Measurements from ENCODE around the gene HOXB8.

The HOXB8 gene

DNA sequence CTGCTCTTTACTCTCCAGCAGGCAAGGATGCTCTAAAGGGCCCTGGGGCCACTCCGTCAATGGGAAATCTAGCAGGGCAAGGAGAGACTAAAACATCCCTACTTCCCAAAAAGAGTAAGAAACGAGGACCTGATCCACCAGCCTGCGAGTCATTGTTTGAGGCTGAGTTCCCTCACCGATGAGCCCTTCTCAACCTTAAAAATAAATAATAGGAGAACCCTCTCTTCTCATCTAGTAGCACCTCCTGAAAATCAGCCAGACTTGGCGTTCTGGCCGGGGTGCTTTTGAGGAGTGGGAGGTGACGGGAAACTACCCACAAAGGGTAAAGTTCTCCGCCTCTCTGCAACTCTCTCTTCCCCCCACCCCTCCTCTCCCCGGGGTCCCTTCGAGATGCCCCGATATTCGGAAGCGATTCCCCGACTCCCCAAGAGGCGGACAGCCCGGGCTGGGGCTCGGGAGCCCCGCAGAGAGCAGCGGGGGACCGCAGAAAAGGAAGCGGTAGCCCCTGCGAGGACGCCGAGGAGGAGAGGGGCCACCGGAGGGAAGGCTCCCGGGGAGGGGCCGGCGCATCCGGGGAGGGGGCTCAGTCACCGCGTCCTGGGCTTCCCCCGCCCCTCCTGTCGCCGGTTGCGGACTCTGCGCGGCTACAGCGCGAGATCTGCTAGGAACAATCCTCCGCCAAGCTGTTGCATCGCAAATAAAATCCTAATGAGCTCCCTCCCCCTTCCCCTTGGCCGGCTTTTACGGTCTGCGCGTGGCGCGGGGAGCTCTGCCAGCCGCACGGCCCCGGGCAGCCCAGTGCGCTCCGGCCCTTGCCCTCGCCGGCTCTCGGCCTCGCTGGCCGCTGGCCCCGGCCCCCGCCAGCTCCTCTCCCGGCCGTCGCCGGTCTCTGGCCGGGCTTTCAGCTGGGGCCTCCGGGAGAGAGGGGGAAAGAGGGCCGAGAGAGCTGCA is 9.7 kb upstream of the HOXB8 start:
- no peak for DNase-seq (ENCODE audit: low spot score)

DNA sequence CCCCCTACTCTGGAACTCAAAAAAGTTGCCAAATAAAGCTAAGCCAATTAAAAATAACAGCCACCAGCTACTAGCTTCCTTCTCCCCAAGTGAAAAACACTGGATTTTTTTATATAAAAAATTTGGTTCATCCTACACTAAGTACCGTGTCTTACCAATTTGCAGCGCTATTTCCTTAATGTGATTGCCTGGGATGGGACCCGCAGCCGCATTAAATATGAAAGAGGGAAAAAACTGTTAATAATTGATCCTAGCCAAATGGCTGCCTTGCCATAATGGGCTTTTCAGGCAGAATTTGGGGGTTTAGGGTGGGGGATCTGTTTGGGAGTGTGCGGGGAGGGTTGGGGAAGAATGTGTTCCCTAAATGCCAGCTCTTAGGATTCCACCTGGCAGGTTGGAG is 9.0 kb upstream of the HOXB8 start:
- DNase-seq (ENCODE audit: low spot score) = no peak

DNA sequence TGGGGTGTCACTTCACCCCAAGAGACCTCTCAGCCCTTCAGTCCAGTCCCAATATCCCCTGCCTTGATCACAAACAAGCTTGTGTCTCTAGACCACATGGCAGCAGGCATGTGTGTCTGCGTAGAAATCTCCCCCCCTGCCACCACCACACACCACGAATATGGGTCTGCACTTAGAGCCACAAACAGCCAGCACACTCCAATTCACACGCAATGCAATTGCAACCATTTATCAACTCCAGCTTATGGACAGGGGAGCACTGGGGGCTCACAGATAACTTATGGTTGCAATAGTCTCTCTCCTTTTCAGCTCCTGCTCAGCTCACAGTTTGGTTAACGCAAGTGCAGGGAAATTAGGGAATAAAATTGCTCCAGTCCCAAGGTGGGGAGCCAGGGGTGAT is 8.5 kb upstream of the HOXB8 start:
- no peak for DNase-seq (ENCODE audit: low spot score)

DNA sequence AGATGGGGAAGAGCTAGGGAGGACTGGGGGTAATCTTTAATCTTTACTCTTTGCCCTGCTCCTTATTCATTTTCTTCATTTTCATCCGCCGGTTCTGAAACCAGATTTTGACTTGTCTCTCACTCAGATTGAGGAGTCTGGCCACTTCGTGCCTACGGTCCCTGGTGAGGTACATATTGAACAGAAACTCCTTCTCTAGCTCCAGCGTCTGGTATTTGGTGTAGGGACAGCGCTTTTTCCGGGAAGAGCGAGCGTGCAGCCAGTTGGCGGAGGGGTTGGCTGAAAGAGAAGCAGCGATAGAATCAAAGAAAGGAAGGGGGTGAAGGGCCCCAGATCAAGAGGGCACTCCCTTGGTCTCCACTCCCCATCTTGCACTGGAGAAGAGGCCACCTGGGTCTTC is 7.8 kb upstream of the HOXB8 start:
- DNase-seq (ENCODE audit: low spot score) = no peak

DNA sequence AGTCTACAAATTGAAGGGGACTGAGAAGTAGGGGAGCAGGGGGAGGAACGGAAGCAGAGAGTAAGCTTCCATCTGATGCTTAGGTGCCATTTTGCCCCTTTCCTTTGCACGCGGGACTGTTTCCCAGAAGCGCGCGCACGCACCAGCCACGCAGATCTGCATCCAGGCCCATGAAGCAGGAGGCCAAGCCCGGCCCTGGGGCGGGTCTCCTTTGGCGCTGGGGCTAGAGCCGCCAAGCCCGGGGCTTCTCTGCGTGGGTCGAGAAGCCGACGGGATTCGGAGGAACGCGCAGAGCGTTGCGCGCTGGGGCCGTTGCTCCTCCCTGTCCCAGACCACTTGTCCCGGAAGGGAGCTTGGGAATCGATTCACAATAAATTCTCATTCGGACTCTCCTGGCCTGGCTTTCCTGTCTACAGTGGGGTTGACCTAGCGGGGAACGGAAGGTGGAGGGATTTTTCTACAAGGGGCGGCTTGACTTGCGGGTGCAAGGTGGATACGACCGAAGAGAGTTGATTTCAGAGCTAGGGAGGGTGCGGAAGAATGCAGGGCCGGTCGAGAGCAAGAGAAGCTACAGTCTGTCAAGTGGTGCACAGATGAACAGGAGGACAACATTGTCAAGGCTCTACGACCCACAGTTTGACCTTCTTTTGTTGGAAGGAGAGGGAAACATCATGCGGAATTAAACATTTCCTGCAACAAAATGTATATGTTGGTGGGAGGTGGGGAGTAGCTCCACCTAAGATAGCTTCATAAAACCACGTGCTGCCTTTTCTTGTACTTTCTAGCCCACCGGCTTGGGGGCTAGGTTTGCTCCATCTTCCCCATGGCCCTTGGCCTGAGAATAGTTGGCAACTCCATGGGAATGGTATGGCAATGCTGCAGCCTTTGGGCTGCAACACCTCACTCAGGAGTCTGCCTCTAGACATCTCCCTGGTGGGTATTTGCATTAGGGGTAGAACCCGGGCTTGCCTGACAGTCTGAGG is 6.6 kb upstream of the HOXB8 start:
- no peak for DNase-seq (ENCODE audit: low spot score)

DNA sequence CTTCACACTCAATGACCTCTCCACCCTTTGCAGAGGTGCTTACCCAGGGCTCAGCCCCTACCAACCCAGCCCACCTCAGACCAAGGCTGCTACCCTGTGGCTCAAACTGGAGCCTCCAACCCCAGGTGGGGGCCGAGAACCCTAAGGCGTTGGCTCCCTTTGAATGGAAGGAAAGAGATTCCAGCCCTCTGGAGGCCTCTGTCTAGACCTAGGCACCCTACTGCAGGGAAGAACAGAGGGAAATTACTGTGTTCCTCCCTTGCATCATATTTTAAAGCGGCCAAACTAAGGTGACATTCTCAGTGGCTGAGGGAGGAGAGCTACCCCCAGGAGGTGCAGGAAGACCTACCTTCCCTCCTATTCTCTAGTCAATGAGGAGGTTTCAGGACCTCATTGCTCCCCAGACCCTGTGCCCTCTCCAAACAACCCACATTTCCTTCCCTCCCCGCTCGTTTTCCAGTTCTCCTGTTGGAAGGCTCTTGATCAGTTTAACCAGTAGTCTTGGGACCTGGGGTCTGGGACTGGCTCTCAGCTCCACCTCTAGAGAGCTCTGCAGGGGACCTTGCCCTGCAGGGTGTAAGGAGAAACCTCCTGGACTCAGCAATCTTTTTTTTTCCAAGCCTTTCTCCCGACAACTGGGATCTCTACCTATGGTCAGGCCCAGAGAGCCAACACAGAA is 5.5 kb upstream of the HOXB8 start:
- DNase-seq (ENCODE audit: low spot score) = no peak

DNA sequence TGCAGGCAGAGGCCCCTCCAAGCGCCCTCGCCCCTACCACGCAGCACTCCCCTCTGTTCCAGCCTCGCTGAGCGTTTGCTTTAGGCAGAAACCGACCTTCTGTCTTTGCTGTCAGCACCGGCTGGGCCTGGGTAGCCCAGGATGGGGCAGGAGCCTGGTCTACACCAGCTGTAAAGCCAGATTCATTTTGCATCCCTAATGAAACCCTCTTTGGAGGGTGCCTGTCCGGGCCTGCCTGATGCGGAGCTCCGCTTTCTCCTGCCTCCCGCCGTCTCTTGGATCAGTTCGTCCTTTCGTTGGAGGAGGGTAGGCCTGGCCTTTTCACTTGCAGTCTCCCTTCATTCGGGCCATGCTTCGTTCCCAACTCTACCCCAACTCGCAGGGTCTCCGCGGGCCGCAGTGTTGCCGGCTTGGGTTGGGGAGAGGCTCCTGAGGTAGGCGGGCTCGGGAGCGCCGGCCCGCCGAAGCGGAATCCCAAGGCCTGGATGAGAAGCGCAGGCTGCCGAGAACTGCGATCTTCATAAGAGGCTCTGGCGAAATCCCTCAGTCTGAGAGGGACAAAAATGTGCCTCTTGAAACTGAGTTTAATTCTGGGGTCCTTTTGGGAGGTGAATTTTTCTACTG is 4.8 kb upstream of the HOXB8 start:
- no peak for DNase-seq (ENCODE audit: low spot score)

DNA sequence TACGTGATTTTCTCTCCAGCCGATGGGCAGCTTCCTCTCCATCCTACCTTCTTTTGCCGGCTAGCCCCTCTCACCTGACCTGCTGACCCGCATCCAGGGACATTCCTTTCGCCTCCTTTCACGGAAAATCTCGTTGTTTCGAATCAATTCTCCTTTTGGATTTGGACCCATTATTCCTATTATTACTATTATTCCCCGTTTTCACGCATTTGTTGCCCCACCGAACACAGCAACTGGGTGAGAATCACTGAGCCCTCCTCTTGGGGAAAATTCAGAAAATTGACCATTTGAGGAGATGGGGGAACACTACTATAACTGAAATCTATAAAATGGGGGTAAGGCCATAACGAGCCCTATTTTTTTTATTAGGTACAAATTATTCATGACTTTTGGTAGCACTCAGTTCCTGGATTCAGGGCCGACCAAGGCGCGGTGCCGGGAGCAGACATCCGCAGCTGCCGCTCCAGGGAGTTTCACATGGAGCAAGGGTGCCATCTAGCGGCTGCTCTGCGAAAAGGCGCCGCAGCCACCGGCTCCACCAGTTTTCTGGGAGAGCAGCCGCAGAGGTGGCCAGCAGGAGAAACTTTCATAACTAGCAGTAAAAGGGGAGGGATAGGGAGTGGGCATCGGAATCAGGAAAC is 3.3 kb upstream of the HOXB8 start:
- peak; percentile 77 for DNase-seq (ENCODE audit: low spot score)

DNA sequence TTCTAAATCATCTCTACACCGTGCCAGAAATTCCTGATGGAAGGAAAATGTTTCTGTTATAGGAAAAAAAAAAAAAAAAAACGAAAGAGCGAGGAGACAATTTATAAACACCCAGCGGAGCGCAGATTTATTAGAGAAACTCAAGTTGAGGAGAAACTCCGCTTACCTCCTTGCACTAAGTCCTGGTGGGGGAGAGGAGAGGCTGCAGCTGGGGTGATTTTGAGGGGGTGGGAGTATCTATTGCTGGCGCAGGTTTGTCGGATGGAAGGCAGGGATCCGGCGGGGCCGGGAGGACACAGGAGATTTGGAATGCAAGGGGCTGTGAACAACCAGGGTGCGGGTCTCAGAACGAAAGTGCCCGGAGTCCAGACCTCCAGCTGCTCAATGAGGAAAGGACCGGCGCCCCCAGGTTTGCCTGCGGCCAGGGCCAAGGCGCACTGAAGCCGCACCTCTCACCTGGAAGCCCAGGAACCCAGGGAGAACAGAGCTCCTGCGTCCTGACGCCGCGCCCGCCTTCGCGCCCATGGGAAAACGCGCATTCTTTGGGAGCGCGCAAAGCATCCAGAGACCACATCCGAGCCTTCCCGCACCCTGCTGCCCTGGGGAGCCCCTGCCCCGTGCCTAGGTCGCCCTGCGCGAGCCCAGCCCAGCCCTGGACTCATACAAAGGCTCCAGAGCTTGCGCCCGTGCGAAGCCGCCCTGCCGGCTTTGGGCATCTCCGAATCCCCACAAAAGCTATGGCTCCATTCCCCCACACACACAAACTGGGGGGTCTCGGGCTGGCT is 2.6 kb upstream of the HOXB8 start:
- DNase-seq (ENCODE audit: low spot score) = no peak

DNA sequence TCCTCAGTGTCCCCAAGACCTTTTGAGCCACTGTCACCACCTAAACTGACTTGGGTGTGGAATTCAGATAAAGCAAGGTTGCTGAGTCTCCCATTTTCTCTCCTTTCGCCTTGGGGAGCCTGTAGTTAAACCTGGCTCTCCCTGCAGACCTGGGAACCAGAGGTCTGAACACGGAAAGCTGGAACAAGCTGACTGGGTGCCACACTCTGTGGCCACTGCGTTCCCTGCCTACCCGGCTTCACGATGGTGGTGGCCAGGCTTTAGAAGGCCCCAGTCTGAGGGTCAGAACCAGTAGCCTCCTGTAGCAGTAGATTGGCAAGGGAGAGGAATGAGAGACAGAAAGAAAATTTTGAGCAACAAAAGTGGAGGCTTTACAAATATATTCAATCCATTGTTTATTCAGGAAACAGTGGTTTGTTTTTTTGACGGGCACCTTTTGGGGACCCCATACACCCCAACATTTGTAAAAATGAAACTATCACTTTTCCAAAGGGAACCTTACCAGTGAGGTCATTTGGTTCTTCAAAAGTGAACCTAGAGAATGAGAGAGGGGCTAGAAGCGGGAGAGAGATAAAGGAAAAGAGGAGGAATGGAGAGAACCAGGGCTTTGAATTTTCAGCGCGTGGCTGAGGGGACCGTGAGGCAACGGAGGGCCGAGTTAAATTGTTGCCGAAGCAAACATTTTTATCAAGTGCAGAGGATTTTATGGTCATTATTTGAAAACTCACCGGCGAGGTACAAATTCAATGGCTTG is 1.8 kb upstream of the HOXB8 start:
- DNase-seq (ENCODE audit: low spot score) = no peak

DNA sequence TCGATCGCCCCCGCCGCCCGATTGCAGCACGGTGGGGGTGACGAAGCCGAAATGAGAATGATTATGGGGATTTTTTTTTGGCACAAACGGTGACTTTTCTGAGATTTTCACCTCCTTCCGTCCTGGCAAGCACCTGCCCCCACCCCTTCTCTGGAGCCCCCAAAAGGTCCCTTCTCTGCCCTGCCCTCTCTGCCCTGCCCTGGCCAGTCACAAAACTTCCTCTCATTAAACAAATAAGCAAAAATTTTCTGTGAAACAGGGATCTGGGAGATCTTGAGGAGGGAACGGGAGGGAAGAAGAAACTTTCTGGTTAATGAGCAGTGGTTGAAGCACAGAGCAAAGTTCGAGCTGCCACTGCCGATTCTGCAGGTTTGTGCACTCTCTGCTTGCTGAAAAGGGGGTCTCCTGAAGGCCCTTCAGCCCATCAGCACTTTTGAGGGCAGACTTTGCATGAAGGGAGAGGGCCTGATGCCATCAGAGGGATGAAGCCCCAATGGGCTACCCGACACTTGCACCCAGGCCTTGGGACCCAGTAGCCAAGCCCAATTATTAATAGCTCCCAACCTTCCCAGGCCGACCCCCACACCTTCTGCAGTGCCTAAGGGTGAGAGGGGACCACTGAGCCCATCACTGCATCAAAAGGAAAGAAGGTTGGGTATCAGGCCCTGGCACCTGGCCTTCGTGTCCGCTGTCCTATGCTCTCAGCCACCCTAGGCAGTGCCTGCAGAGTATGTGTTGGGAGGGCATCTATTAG is 1.0 kb upstream of the HOXB8 start:
- no peak for DNase-seq (ENCODE audit: low spot score)

DNA sequence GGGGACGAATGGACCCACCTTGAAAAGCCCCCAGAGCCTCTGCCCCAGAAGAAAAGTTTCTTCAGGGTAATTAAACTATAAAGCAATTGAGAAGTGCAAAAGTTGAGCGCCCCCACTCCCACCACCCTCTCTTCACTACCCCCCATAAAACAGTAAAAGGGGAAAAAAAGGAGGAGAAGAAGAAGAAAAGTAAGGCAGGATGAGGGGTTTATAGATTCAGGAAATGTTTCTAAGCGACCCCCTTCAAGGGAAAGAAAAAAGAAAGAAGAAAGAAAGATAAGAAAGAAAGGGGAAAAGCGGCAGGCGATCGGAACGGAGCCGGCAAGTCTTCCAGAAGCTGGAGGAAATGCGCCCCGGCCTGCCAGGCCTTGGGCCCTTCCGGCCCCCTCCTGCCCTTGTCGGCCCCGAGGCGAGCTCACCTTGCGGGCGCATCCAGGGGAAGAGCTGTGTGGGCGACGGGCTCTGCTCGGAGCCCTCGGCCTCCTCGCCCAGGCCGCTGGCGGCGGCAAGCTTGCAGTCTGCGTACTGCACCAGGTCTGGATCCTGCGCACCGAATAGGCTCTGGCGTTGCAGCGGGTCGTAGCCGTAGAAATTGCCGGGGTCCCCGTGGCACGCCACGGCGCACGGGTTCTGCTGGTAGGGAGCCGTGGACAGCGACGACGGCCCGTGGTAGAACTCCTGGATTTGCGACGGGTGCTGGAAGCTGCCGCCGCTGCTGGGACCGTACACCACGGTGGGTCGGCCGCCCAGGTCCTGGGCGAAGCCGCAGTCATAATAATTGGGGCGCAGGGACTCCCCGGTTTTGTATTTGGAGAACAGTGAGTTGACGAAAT is 1.0 kb downstream of the HOXB8 start:
- DNase-seq (ENCODE audit: low spot score) = no peak

DNA sequence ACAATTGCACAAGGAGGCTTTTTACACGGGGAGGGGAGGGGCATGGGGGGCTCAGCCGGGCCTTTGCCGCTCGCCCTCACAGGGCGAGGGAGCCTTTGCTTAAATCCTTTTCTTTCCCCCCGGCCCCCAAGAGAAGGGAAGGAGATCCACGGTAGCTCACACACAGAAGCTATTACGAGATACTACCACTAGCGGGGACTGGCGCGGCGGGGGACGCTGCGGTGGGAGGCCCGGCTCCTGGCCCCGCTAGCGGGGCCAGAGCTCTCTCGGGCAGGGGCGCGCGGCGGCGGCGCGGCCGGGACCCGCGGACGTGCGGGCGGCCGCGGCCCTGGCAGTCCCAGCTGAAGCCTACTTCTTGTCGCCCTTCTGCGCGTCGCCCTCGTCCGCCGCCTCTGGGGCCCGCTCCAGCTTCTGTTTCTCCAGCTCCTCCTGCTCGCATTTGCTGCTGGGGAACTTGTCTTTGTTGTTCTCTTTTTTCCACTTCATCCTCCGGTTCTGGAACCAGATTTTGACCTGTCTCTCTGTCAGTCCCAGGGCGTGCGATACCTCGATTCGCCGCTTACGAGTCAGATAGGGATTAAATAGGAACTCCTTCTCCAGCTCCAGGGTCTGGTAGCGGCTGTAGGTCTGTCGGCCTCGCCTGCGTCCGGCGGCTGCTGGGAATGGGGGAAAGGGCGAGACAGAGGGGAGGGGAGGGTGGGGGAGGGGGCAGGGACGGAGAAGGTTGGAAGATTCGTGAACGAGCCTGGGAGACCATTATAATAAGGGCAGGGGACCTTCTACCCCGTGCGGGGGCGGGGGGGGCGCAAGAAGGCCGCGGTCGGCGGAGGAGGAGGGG is 2.0 kb downstream of the HOXB8 start:
- no peak for DNase-seq (ENCODE audit: low spot score)

DNA sequence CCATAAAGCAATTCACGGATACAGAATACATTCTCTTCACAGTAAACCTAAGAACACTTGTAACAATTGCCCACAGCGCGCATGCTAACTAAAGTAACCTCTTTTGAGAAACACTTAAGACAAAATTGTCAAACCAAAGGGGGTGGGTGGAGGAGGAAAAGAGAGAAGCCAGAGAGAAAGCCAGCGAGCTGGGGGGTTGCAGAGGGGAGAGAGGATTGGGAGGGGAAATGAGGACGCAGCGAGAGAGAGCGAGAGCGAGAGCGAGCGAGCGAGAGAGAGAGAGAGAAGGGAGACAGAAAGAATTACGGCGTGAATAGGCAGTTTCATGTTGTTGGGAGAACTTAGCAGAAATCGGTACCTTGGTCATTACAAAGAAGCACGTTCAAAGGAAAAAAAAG is 2.6 kb downstream of the HOXB8 start:
- no peak for DNase-seq (ENCODE audit: low spot score)

DNA sequence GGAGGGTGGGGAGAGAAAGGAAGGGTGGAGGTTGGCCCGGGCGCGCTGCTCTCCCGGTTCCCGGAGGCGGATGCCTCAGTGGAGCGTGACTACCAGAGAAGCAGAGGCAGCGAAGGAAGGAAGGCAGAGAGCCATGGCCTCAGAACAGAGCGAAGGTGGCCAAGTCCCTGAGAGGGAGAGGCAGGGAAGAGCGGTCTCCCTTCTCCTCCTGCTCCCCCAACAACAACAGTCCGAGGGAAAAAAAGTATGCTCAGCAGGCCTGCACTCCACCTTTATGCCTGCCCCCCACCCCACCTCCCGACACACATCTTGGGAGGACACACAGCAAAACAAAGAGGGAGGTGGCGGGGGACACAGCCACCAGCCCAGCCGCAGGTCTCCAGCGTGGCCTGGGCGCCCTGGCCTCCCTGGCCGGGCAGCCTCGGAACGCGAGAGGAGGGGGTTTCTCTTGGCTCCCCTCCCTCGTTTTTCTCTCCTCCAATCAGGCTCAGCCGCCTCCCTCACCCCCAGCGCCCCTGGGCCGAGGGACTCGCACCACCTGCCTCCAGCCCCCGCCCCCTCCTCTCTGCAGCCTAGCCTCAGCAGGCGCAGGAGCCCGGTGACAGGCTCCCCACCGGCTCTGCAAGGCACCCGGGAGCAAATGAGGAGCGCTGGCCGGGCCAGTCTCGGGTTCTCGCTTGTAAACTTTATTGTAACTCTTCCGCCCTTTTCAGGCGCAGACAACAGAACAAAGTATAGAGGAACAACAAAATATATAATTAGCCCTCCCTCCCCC is 3.2 kb downstream of the HOXB8 start:
- DNase-seq (ENCODE audit: low spot score) = no peak

DNA sequence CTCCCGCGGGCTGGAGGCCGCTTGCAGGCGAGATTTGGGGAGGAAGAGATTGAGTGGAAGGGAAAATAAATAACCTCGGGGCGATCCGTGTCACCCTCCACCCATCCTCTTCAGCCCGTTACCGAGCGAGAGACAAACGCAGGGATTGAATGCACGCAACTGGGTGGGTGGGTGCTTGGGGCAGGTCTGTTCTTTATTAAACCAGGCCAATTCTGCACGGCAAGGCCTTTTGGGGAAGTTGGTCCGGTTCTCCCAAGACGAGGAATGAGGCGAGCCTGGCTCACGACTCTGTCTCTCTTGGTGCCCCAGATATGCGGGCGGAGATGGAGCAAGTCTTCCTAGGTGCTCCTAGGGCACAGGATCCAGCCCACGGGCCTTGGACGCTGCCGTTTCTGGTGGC is 3.9 kb downstream of the HOXB8 start:
- DNase-seq (ENCODE audit: low spot score) = no peak

Measured in hematopoietic multipotent progenitor cell treated with erythropoietin and hydrocortisone succinate and interleukin-3 and kit ligand, for 17 days (in vitro differentiated cells).